HEK293 (cell line): ENCODE measurements around the gene TREH.

Experiments
- CTCF ChIA-PET: fragments of 350-600 bp; formaldehyde crosslinking; extraction: SDS; loops from one replicate; lab custom pipeline; 2021; ENCODE audit warnings: antibody characterized with exemption; lab: Yijun Ruan, JAX
- POLR2A ChIA-PET: fragments of 300-600 bp; formaldehyde crosslinking; extraction: SDS; loops from one replicate; lab custom pipeline; 2020; ENCODE audit warnings: antibody characterized with exemption, inconsistent platforms; lab: Yijun Ruan, JAX
- H3K27ac ChIP-seq: fragments of 200-500 bp; sonication (Bioruptor generic); 2 replicates; pipeline ENCODE4 v1.5.1; 2014; ENCODE audit warnings: low read depth, low read length, control low read depth, inconsistent platforms; ENCODE audit errors: extremely low read depth
- H3K36me3 ChIP-seq, 2 experiments: fragments of 200-500 bp in 1 of 2; sonication (Bioruptor generic) in 1 of 2; 1 replicate in 1 of 2; 2 replicates in 1 of 2; pipeline ENCODE4 v1.5.1; 2014 to 2017; ENCODE audit warnings: inconsistent platforms in 2 of 2, low read length in 2 of 2; ENCODE audit not compliant: control insufficient read depth in 2 of 2, insufficient read depth in 1 of 2
- H3K4me1 ChIP-seq: fragments of 200-500 bp; sonication (Bioruptor generic); 2 replicates; pipeline ENCODE4 v1.5.1; 2014; ENCODE audit warnings: mild to moderate bottlenecking, low read length, inconsistent platforms; ENCODE audit not compliant: control insufficient read depth, insufficient read depth
- H3K4me3 ChIP-seq: 2 replicates; pipeline ENCODE4 v1.5.1; 2011; ENCODE audit warnings: low read depth, mild to moderate bottlenecking, control low read depth, low read length, moderate library complexity
- H3K9me3 ChIP-seq: fragments of 200-500 bp; sonication (Bioruptor generic); 2 replicates; pipeline ENCODE4 v1.5.1; 2014; ENCODE audit warnings: low read depth, low read length, inconsistent platforms; ENCODE audit not compliant: control insufficient read depth, insufficient read depth
- EGR2 ChIP-seq: fragments of 450-650 bp; formaldehyde crosslinking; IDR thresholded peaks from 2 replicates; pipeline ENCODE4 v1.5.1; 2016; ENCODE audit warnings: low read depth, missing biosample characterization, missing genetic modification characterization
- HOXA7 ChIP-seq: sonication (generic); formaldehyde crosslinking; IDR thresholded peaks from 2 replicates; pipeline ENCODE4 v1.8.1; 2022; ENCODE audit warnings: missing genetic modification reagents, borderline replicate concordance
- MEIS1 ChIP-seq: sonication (generic); formaldehyde crosslinking; IDR thresholded peaks from 2 replicates; pipeline ENCODE4 v1.8.1; 2022; ENCODE audit warnings: missing genetic modification reagents, mild to moderate bottlenecking, borderline replicate concordance
- PRDM4 ChIP-seq: fragments of 450-650 bp; formaldehyde crosslinking; IDR thresholded peaks from 2 replicates; pipeline ENCODE4 v1.5.1; 2017; ENCODE audit warnings: missing biosample characterization, missing genetic modification characterization
- ZNF155 ChIP-seq: fragments of 450-650 bp; formaldehyde crosslinking; IDR thresholded peaks from 2 replicates; pipeline ENCODE4 v1.5.1; 2016; ENCODE audit warnings: missing biosample characterization, missing genetic modification characterization
- ZNF202 ChIP-seq: fragments of 450-650 bp; formaldehyde crosslinking; IDR thresholded peaks from 2 replicates; pipeline ENCODE4 v1.5.1; 2016; ENCODE audit warnings: missing biosample characterization, missing genetic modification characterization, borderline replicate concordance
- ZNF266 ChIP-seq: fragments of 450-650 bp; formaldehyde crosslinking; IDR thresholded peaks from 2 replicates; pipeline ENCODE4 v1.5.1; 2016; ENCODE audit warnings: missing biosample characterization, missing genetic modification characterization, low read depth
- ZNF280D ChIP-seq: fragments of 450-650 bp; formaldehyde crosslinking; IDR thresholded peaks from 2 replicates; pipeline ENCODE4 v1.5.1; 2016; ENCODE audit warnings: missing biosample characterization, missing genetic modification characterization
- ZNF341 ChIP-seq: fragments of 450-650 bp; formaldehyde crosslinking; IDR thresholded peaks from 2 replicates; pipeline ENCODE4; 2016; ENCODE audit warnings: low read depth, missing biosample characterization, missing genetic modification characterization
- ZNF366 ChIP-seq: fragments of 450-650 bp; formaldehyde crosslinking; conservative IDR thresholded peaks from 2 replicates; pipeline ENCODE4 v1.5.1; 2016; ENCODE audit warnings: missing biosample characterization, missing genetic modification characterization
- ZNF391 ChIP-seq: fragments of 450-650 bp; formaldehyde crosslinking; IDR thresholded peaks from 2 replicates; pipeline ENCODE4 v1.5.1; 2016; ENCODE audit warnings: low read depth, missing biosample characterization, missing genetic modification characterization, borderline replicate concordance
- ZNF514 ChIP-seq: fragments of 450-650 bp; formaldehyde crosslinking; IDR thresholded peaks from 2 replicates; pipeline ENCODE4 v1.5.1; 2016; ENCODE audit warnings: missing biosample characterization, missing genetic modification characterization
- ZNF530 ChIP-seq: fragments of 450-650 bp; formaldehyde crosslinking; IDR thresholded peaks from 2 replicates; pipeline ENCODE4 v1.5.1; 2016; ENCODE audit warnings: low read depth, missing biosample characterization, missing genetic modification characterization
- ZNF624 ChIP-seq: fragments of 450-650 bp; formaldehyde crosslinking; IDR thresholded peaks from 2 replicates; pipeline ENCODE4 v1.5.1; 2017; ENCODE audit warnings: missing biosample characterization, missing genetic modification characterization
- ZNF639 ChIP-seq: fragments of 450-650 bp; formaldehyde crosslinking; IDR thresholded peaks from 2 replicates; pipeline ENCODE4 v1.5.1; 2016; ENCODE audit warnings: missing biosample characterization, missing genetic modification characterization
- ZNF654 ChIP-seq: fragments of 450-650 bp; formaldehyde crosslinking; IDR thresholded peaks from 2 replicates; pipeline ENCODE4 v1.5.1; 2016; ENCODE audit warnings: low read depth, missing biosample characterization, missing genetic modification characterization
- TF ChIP-seq, protein P1 (sequence below): fragments of 450-650 bp; formaldehyde crosslinking; IDR thresholded peaks from 2 replicates; pipeline ENCODE4 v1.5.1; 2016; ENCODE audit warnings: missing biosample characterization, missing genetic modification characterization
- TF ChIP-seq, protein P2 (sequence below): fragments of 450-650 bp; formaldehyde crosslinking; IDR thresholded peaks from 2 replicates; pipeline ENCODE4 v1.5.1; 2016; ENCODE audit warnings: missing biosample characterization, missing genetic modification characterization

Gene TREH

GRCh38 chr11:118622376-118623268, 56.8 kb downstream of the TREH start (continued):
- TF ChIP-seq, protein P1, sequence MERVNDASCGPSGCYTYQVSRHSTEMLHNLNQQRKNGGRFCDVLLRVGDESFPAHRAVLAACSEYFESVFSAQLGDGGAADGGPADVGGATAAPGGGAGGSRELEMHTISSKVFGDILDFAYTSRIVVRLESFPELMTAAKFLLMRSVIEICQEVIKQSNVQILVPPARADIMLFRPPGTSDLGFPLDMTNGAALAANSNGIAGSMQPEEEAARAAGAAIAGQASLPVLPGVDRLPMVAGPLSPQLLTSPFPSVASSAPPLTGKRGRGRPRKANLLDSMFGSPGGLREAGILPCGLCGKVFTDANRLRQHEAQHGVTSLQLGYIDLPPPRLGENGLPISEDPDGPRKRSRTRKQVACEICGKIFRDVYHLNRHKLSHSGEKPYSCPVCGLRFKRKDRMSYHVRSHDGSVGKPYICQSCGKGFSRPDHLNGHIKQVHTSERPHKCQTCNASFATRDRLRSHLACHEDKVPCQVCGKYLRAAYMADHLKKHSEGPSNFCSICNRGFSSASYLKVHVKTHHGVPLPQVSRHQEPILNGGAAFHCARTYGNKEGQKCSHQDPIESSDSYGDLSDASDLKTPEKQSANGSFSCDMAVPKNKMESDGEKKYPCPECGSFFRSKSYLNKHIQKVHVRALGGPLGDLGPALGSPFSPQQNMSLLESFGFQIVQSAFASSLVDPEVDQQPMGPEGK (tag by site-specific recombination): 0 out of 2 replicates have a peak, but pooled peaks have one; percentile 18
- TF ChIP-seq EGR2 (tag by site-specific recombination): peak; percentile 55

GRCh38 chr11:118621784-118622375, 57.6 kb downstream of the TREH start:
- Histone ChIP-seq H3K9me3 (no peaks in the 10 kb centered on the region), H3K4me1 (peaks cover 9% of the 10 kb centered on the region), H3K27ac (peak overlapping the region; percentile 22; the same call in 1 of the 2 replicates), H3K4me3 (peak overlapping the region; percentile 64), H3K36me3 (peaks cover 0 to 15% of the 10 kb centered on the region in 2 experiments; a peak in 1 of 3 replicates)
- ChIA-PET POLR2A (interaction anchor here (0.6 to 6.5 kb wide), 5 partner anchors 9 to 370 kb away, joined by 3 to 72 read pairs (median 9); partner anchors contain the start of genes MPZL3 and PHLDB1), CTCF (interaction anchor here (0.6 to 3.8 kb wide), 13 partner anchors 10 to 1655 kb away, joined by 3 to 31 read pairs (median 3); partner anchors contain the start of gene PHLDB1)
- no peak for TF ChIP-seq ZNF391 (tag by site-specific recombination)

GRCh38 chr11:118621071-118621783, 58.2 kb downstream of the TREH start:
- H3K36me3 ChIP-seq: peaks cover 0 to 17% of the 10 kb centered on the region in 2 experiments; a peak in 1 of 3 replicates
- H3K27ac ChIP-seq: peak overlapping the region; percentile 22; the same call in 1 of the 2 replicates
- ChIA-PET CTCF (interaction anchor here (0.6 to 3.8 kb wide), 10 partner anchors 10 to 1656 kb away, joined by 3 to 31 read pairs (median 3); partner anchors contain the start of gene PHLDB1), POLR2A (interaction anchor here (0.6 to 6.5 kb wide), 6 partner anchors 8 to 441 kb away, joined by 3 to 72 read pairs (median 6); partner anchors contain the start of genes MPZL3 and PHLDB1)
- H3K9me3 ChIP-seq: no peaks in the 10 kb centered on the region
- peaks cover 9% of the 10 kb centered on the region for H3K4me1 ChIP-seq
- peak overlapping the region; percentile 64 for H3K4me3 ChIP-seq
- TF ChIP-seq ZNF202 (tag by site-specific recombination) (no peak), ZNF341 (tag by site-specific recombination) (no peak), ZNF366 (tag by site-specific recombination) (peak; percentile 87), ZNF280D (tag by site-specific recombination) (no peak), PRDM4 (no peak), ZNF266 (tag by site-specific recombination) (no peak), ZNF530 (tag by site-specific recombination) (no peak), ZNF639 (tag by site-specific recombination) (no peak), ZNF155 (tag by site-specific recombination) (no peak), ZNF654 (tag by site-specific recombination) (no peak), MEIS1 (no peak), HOXA7 (CRISPR knock-in tag) (no peak), ZNF514 (tag by site-specific recombination) (no peak), ZNF624 (tag by site-specific recombination) (no peak)
- TF ChIP-seq, protein P2, sequence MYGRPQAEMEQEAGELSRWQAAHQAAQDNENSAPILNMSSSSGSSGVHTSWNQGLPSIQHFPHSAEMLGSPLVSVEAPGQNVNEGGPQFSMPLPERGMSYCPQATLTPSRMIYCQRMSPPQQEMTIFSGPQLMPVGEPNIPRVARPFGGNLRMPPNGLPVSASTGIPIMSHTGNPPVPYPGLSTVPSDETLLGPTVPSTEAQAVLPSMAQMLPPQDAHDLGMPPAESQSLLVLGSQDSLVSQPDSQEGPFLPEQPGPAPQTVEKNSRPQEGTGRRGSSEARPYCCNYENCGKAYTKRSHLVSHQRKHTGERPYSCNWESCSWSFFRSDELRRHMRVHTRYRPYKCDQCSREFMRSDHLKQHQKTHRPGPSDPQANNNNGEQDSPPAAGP (tag by site-specific recombination): 0 out of 2 replicates have a peak, but pooled peaks have one; percentile 20
